ENCODE data around the gene HOXB5.

HOXB5 gene

DNA sequence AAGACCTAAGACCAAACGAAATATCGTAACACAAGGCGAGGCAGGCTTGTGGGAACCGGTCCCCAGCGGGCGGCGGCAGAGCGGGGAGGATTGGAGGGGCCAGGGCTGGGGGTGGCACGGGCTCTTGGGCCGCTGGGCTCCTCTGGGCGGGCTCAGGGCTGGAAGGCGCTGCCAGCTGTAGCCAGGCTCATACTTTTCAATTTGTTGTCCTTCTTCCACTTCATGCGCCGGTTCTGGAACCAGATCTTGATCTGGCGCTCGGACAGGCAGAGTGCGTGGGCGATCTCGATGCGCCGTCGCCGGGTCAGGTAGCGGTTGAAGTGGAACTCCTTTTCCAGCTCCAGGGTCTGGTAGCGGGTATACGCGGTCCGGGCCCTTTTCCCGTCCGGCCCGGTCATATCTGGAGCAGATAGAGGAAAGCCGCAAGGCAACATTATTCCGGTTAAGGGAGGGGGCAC, 1.5 kb downstream of the HOXB5 start:
- in situ Hi-C loops (cut with HindIII; ENCODE audit: low sequenced_read_pairs) = no loop called here

DNA sequence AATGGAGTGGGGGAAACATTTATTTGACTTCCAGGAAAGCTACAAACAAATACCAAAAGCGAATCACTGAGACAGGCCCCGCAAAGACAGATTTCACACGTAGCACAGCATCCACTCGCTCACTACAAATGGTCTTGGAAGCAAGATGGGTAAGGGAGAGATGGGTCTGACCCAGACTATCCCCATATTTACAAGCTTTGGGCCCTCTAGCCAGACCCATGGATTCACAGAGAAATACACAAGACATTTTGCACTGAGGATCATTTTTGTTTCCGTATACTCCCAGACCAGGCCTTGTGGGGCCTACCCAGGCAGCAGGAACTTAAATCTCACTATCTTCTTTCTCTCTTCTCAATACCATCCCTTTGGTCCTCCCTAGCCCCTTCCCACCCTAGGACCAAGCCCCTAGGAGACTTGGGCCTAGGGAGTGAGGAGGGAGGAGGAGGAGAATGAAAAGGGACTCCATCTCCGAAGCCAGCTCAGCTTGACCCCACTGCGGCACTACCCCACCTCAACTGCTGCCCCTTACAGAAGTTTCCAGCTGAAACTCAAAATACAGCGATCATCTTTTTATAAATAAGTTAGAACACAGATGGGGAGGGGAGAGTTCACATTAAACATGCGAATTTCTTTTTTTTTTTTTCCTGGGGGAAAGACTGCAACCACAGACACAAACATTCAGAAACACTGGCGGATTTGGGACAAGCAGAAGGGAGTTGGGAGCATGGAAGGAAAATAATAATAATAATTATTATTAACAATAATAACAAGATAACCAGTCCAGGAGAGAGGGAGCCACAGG, 2.1 kb downstream of the HOXB5 start:
- in situ Hi-C loops (cut with HindIII; ENCODE audit: low sequenced_read_pairs) = no loop called here

DNA sequence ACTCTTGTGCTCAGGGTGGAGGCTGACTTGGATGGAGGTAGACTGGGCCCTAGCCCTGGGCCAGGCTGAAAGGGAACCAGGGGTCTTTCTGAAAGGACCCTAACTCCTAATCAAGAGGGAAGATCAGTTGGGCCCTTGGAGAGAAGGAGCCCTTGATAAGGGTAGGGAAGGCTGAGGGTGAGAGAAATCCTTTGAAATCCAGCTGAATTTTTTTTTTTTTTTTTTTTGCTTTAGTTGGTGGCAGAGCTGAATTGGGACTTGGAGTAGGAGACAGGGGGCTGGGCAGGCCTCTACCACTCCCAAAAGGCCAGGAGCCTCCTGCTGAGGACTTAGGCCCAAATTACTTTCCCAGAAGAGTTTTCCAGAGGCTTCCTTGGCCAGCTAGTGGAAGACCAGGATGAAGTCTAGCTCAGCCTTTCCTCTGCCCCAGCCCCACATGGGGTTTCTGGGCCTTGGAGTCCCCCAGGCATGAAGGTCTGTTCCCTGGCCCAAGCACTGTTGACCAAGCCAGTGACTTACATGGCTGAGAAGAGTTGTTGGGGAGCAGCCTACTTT, 2.9 kb downstream of the HOXB5 start:
- in situ Hi-C loops (cut with HindIII; ENCODE audit: low sequenced_read_pairs) = no loop called here

DNA sequence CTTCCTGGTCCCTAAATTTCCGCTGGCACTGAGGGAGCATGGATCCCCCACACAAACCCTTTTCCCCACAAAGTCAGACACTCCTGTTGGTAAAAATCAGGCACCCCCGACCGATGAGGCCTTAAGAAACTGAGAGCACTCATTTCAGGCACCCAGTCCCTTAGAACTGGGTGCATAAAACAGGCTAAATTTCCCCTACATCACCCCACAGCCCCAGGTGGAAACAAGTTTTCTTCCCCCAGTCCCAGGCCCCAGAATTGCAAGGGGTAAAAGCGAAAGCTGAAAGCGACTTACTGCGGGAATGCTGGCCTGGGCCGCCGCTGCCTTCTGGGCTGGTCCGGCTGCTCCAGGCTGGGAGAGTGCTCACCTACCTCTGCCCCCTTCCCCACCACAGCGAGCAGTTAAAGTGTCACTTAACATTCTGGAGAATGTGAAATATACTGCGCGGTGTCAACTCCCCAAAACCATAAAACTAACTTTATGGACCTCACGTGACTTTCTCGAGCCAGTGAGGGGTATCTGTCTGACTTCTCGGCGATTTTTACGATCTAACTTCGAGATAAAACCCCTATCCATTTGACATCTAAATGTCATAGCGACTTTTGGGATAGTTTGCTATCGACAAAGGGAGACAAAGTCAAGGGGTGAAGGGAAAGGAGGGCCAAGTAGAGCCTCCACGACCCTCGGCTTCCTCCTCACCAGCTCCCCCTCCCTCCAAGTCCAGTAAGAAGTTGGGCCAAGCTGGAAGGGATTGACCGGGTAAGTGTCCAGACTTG, 3.6 kb downstream of the HOXB5 start, which contains the start of gene HOXB3:
Gene HOXB3 (minus strand): TSS at position 411 of the 776 bp plus-strand sequence. CDS start 37,767 bp downstream, outside the sequence.
- in situ Hi-C loops (cut with HindIII; ENCODE audit: low sequenced_read_pairs) = no loop called here

DNA sequence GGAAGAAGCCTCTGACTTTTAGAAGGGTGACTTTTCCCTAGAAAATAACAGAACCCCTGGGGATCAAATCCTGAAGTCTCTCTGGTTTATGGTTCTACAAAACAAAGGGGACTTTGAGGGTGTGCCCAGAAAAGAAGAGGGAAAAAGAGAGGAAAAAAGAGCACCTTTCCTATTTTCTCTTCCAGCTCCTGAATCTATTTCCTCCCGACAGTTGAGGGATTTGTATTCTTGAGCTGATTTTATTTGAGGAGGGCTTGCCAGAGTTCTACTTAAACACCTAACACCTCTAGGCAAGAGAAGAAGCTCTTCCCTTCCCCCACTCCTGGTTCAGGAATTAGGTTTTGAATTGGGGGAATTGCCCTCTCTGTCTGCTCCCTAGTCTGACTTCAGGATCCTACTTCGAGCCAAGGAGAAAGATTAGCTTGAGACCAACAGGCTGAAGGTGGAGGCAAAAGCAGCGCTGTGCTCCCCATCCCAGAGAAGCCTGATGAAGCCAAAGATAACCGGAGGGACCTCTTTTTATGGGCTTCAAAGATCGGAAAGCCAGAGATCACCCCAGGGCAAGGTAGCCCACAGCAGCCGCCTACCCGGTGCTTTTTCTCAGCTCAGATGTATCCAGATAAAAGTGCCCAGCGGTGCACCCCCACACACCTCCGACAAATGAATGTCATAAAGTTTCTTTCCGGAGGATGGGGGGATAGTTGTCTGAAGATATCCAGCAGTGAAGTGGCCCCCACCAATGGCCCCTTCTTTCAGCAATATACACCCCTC, 4.3 kb downstream of the HOXB5 start:
- in situ Hi-C loops (cut with HindIII; ENCODE audit: low sequenced_read_pairs) = no loop called here

DNA sequence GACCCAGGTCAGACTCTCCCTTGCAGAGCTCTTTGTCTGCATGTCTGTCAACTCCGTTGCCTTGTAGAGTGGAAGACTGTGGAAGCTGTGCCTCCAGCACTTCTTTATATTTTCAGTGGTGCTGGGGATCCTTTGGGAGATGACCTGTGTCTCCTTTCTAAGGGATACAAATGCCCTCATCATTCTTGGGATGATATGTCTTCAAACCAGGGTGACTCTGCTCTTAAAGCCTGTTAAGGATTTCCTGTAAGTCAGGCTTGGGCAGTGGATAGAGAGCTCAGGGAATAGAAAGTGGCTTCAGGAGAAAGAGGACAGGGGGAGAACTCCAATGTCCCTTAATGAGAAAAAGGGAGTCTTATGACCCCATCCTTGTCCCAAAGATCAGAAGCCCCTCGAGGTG, 5.1 kb downstream of the HOXB5 start:
- in situ Hi-C loops (cut with HindIII; ENCODE audit: low sequenced_read_pairs) = no loop called here

DNA sequence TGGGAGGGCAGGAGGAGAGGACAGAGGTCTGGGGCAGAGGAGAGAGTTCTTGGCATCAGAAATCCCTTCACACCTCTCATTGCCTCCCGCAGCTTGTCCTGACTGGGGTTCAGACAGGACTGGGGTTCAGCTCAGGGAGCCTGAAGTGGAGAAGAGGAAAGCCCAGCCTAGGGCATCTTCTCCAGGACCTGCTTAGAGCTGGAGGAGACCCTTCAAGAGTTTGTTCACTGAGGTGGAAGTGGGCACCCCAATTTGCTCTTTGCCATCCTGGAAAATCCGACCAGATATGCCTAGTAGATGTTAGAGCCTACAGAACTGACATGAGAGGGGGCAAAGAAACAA, 5.5 kb downstream of the HOXB5 start:
- in situ Hi-C loops (cut with HindIII; ENCODE audit: low sequenced_read_pairs) = no loop called here

DNA sequence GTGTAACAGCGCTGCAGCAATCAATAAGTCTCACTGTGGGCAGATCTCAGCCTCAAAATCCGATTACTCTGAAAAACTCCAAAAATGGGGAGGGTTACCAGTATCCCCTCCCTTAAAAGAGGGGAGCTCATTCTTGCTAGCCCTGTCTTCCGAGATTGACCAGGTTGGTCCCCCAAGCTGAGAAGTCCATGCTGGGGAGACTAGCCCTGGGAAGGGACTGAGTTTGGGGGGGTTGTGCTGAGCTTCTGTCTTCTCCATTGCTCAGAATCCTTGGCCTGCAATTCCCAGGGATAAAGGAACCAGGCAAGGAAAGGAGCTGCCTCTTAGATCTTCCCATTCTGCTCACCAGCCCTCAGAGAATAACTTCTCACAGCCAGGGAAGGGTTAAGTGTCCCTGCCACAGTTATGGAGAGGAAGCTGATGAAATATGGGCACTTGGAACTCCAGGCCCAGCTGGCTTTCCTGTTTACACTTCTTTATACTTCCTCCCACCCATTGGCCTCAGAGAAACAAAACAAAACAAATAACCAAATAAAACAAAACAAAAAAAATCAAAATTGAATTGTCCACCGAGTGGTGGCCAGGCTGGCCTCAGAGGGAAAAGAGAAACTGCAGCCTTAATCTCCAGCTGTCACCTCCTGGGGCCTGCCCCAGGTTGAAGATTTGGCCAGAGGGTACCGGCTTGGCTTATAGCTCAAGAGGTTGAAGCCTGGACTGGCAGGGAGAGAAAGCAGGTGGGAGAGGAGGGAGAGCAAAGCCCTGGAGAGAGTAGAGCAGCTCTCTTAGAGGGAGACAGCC, 6.1 kb downstream of the HOXB5 start:
- in situ Hi-C loops (cut with HindIII; ENCODE audit: low sequenced_read_pairs) = no loop called here

DNA sequence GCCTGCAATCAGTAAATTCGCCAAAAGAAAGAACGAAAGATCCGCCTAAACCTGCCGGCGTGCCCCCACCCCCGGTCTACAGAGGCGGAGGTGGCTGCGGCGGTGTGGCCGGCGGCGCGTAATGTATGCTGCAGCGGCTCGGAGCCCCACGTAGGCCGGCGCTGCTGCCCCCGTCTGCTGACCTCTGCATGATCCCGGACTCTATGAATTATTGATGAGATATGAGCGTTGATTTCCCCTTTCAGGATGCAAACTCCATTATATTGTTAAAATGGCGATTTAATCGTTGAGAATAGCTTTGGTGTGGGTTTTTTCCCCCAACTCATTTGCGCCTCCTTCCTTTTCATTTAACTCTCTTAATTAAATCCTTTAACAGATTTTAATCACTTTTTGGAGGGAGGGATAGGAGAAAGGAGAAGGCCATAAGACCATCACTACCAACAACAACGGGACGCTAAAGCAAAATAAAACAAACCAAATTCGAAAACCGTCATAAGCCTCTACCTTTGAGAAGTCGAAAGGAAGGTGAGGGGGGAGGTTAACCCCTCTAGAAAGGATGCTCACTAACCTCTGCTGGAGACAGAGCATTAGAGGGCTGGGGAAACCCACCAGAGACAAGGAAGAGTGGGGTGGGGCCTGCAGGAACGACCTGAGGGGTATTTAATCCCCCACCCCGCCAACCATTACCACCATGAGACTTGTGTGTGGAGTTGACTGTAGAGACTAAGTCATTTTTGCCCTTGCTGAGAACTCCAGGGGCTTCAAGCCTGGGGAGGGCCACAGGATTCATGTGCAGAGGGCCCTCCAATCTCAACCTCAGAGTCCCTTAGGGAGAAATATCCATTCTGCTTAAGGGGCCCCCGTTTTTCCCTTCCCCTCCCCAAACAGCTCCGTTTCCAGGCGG, 7.0 kb downstream of the HOXB5 start:
- in situ Hi-C loops (cut with HindIII; ENCODE audit: low sequenced_read_pairs) = no loop called here

DNA sequence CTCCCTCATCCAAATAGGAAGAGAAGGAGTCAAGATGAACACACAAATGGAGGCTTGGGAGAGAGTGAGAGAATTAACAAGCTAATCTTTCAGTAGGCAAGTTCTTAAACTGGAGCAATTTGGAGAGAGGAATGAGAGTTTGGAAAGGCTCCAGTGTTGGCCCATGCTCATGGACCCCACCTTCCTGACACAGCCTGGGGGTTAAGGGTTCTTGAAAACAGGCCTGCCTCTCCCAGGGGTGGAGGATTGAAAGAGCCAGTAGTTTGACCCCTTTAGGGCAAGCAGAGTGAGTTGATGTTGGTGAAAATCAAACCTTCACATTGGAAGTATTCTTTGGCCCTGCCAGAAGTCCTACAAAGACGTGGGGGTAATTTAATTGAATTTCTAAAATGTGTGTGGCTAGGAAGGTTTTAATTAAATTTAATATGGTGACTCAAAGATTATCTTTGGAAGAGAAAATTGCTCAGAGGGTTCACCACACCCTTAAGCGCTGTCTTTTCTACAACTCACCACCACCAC, 9.3 kb downstream of the HOXB5 start:
- in situ Hi-C loops (cut with HindIII; ENCODE audit: low sequenced_read_pairs) = no loop called here

DNA sequence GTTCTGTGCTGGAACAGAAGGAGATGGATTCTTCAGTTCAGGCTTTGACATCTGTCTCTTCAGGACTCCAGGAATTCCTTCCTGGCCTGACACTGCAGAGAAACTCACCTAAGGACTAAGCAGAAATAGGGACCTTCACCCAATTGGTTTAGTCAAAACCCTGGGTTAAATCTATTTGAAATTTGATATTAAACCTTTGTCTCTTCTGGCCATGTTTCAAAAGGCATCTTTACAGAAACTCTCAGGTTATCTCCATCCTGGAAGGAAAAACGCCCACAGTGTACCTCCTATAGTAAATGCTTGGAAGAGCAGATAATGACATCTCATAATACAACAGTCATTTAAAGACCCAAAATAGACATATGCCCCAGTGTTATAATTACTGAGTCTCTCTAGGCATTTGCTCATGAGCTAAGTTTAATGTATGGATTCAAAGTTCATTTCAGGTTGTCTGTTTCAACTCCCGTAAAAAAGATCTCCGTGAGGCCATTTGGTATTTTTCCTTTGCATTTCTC, 9.8 kb downstream of the HOXB5 start:
- in situ Hi-C loops (cut with HindIII; ENCODE audit: low sequenced_read_pairs) = no loop called here

DNA sequence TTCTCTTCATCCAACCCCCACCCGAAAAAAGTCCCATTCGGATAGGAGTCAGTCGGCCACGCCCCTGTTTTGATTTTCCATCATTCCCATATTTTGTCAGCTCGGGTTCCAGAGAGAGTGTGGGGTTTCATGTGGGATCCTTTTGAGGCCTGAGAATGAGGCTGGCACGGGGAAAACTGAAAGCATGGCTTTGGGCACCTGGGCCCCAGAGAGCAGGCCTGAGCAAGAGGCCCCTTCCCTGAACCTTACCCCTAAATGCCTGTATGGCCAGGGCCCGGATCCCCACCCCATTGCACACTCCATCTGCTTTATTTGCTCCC, 10.9 kb downstream of the HOXB5 start:
- in situ Hi-C loops (cut with HindIII; ENCODE audit: low sequenced_read_pairs) = no loop called here

DNA sequence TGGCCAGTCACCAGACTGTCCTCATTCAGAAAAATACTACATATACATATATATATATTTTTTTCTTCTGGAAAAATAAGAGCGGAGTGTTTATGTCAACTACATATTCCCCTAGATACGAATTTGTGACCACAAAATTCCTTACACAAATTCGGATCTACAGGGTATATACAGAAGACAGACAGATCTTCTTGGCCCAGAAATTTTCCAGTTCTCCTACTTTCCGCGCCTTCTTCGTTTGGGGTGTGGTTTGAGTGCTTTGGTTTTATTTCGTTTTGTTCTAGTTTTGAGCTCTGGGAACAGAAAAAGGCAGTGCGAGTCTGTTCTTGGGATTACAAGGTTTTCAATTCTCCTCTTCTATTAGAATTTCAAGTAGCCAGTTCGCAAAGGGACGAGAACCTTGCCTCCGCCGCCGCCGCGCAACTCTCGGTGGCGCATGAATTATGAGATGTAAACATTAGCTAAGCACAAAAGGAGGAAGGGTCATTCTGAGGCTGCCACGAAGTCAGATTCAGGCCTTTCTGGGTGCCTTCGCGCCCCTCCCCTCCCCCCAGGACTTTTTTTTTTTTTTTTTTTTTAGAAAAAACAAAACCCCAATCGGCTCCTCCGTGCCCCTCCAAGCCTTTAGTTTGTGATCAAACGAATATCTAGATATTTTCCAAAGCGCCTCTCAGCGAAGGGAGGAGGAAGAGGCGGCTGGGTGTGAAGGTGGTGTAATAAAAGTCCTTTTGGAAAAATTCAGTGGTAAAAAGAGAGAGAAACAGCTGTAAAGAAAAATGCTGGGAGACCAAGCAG, 13.6 kb downstream of the HOXB5 start:
- in situ Hi-C loops (cut with HindIII; ENCODE audit: low sequenced_read_pairs) = no loop called here

DNA sequence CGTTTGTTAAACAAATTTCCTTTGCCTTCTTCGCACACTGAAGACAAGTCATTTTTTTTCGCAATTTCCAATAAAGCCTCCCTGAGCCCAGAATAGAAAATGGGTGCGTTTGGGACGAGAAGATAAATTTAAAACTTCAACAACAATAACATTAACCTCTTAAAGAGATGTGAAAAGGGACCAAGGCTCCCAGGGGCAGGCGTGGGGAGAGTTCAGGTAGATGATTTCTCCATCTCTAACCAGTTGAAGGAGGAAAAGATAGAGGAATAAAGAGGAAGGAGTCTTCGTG, 14.2 kb downstream of the HOXB5 start:
- in situ Hi-C loops (cut with HindIII; ENCODE audit: low sequenced_read_pairs) = no loop called here

DNA sequence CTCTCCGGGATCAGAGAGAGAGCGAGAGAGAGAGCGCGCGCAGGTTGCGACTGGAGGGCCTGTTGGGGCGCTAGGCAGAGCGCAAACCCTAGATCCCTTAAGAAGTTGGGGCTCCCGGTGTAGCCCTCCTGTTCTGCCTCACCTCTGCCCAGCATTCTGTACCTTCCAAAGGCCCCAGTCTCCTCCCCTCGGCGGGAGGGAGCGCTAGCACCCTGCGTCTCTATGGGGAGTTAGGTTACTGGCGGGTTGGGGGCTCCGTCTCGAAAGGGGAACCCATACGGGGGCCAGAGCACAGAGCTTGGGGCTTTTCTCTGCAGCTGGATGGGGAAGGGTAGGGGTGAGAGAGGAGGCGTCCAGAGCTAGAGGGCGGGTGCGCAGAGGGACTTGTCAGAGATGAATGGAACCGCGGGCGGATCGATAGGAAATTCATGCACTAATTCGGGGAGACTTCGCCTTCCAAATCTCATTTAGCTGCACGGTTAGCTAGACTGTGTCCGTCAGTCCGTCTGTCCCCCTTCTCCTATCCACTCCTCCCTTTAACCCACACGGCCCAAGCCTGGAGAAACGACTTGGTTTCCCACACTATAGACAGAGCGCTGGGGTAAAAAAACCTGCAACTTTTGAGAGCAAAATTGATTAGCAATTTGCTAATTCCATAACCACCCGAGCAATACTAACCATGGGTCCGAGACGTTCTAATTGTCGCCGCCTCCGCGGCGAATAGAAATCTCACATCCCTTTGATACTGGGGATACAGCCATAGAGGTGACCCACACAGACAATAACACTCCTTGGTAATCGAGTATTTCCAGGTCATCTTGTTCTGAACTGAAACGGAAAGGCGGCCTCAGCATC, 14.7 kb downstream of the HOXB5 start:
- in situ Hi-C loops (cut with HindIII; ENCODE audit: low sequenced_read_pairs) = no loop called here

DNA sequence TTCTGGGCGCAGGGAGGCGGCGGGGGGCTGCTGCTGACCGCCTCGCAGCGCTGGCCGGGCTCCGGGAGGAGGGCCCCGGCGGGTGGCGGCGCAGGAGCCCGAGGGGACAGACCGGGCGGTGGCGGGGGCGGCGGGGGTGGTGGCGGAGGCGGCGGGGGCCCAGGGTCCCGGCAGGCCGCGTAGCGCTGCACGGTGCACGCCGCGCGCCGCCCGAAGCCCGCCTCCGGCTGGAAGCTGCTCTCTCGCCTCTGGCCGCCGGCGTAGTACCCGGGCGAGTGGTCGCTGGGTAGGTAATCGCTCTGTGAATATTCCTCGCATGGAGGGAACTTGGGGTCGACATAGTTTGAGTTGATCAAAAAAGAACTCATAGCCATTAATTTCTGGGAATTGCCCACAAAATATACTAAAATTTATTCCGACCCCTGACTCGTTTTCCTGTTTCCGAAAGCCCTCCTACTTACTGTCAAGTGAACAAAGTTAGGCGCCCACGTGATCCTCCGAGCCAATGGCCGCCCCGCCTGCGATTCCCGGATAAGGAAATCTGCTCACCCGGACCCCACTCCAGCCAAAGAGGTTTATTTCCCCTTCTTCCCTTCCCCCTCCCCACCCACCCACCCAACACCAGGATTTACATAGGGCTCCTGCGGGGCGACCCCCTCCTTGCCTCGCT, 15.5 kb downstream of the HOXB5 start, which contains the start of gene HOXB4:
Gene HOXB4 (minus strand): TSS at position 405 of the 670 bp plus-strand sequence. CDS start 31 bp downstream, at position 374.
- in situ Hi-C loops (cut with HindIII; ENCODE audit: low sequenced_read_pairs) = no loop called here
